Calu3 (cell line): Measurements from ENCODE around the gene AVPR1A. TPM values are rescaled to one million over a fixed set of nuclear protein-coding genes. Genes with fewer than 3 reads are reported as not detected.

Experiments
- BruUV-seq: library from RNA; stranded (reverse); fragments of 400-500 nt; replicated peaks from 2 replicates; lab custom pipeline; 2021; lab: Mats Ljungman, UMichigan
- CTCF ChIA-PET: fragments of 300-600 bp; sonication (Branson Sonifier 250); formaldehyde crosslinking; loops from one replicate; lab custom pipeline; 2022; ENCODE audit warnings: antibody characterized with exemption; lab: Charles Lee
- DNase-seq: peaks from one replicate; pipeline ENCODE4 v3.0.0; 2022
- H3K27ac Mint-ChIP-seq: one replicate; pipeline ENCODE4 v1.8.0; 2022; ENCODE audit warnings: mixed read lengths; ENCODE audit not compliant: unreplicated experiment
- H3K27me3 Mint-ChIP-seq: one replicate; pipeline ENCODE4 v1.8.0; 2022; ENCODE audit warnings: mixed read lengths; ENCODE audit not compliant: unreplicated experiment
- H3K36me3 Mint-ChIP-seq: one replicate; pipeline ENCODE4 v1.8.0; 2022; ENCODE audit warnings: mild to moderate bottlenecking, moderate library complexity, mixed read lengths; ENCODE audit not compliant: insufficient read depth, unreplicated experiment
- H3K4me1 Mint-ChIP-seq: one replicate; pipeline ENCODE4 v1.8.0; 2022; ENCODE audit warnings: mild to moderate bottlenecking, low read depth, mixed read lengths; ENCODE audit not compliant: unreplicated experiment
- H3K4me3 Mint-ChIP-seq: one replicate; pipeline ENCODE4 v1.8.0; 2022; ENCODE audit warnings: mild to moderate bottlenecking, low read depth, moderate library complexity, mixed read lengths; ENCODE audit not compliant: unreplicated experiment
- H3K9me3 Mint-ChIP-seq: one replicate; pipeline ENCODE4 v1.8.0; 2022; ENCODE audit warnings: low read depth, mixed read lengths; ENCODE audit not compliant: unreplicated experiment
- intact Hi-C: fragments of 100-400 bp; cut with micrococcal nuclease; formaldehyde crosslinking; loops from one replicate; pipeline ENCODE4 v1.10.0; 2022; ENCODE audit not compliant: unreplicated experiment
- total RNA-seq: library from RNA; stranded (reverse); gene quantifications from 2 replicates; pipeline ENCODE4 v1.2.3, GENCODE V29; 2022
- TF ChIP-seq, protein P1 (sequence below): fragments of 200-600 bp; IDR thresholded peaks from one replicate; pipeline ENCODE4 v1.8.0; 2022; ENCODE audit warnings: antibody characterized with exemption; ENCODE audit not compliant: unreplicated experiment

Gene AVPR1A
- total RNA-seq, 1 experiment from 2014 or later: 0.66 TPM

DNA sequence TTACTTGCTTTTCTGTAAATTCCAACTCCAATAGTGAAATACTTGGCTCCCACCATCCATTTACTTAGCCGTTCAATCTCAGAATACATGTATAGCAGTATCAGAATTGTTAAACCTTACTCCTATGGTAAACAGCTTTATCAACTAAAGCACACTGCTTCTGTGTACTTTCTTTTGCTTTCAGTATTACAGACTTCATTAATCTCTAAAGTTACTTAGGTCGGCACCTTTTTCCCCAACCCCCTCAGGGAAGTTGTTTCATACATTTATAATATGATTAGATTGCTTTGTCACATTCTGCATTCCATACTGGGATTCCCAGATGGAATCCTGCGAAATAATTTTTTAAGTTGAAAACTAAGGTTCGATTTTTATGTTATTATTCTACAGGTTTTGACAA, 12.5 kb downstream of the AVPR1A start:
- peaks cover 17% of the 10 kb centered on the region for H3K27me3 Mint-ChIP-seq
- H3K36me3 Mint-ChIP-seq: no peaks in the 10 kb centered on the region
- no peak overlapping the region for H3K27ac Mint-ChIP-seq
- DNase-seq: no peak
- BruUV-seq: no TSS peak
- intact Hi-C loops: no loop called here
- H3K4me3 Mint-ChIP-seq: no peak overlapping the region
- TF ChIP-seq, protein P1, sequence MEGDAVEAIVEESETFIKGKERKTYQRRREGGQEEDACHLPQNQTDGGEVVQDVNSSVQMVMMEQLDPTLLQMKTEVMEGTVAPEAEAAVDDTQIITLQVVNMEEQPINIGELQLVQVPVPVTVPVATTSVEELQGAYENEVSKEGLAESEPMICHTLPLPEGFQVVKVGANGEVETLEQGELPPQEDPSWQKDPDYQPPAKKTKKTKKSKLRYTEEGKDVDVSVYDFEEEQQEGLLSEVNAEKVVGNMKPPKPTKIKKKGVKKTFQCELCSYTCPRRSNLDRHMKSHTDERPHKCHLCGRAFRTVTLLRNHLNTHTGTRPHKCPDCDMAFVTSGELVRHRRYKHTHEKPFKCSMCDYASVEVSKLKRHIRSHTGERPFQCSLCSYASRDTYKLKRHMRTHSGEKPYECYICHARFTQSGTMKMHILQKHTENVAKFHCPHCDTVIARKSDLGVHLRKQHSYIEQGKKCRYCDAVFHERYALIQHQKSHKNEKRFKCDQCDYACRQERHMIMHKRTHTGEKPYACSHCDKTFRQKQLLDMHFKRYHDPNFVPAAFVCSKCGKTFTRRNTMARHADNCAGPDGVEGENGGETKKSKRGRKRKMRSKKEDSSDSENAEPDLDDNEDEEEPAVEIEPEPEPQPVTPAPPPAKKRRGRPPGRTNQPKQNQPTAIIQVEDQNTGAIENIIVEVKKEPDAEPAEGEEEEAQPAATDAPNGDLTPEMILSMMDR: no peak
- no peaks in the 10 kb centered on the region for H3K4me1 Mint-ChIP-seq
- no peaks in the 10 kb centered on the region for H3K9me3 Mint-ChIP-seq
- CTCF ChIA-PET: no interaction called here

DNA sequence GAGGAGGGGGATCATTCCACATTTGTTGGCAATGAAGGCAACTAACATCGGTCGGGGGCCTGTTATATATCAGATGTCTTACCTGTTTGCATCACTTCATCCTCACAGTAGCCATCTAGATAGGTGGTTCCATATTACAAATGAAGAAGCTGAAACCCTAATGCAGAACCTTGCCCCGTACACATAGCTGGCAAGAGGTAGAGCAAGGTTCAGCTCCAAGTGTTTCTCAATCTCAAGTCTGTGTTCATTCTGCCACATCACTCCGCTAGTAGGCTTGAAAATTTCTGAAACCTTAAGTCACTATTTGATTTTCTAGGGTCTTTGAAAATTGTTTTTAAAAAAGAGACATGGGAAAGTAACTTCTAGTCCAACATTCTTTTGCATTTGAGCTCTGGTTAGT, 17.0 kb downstream of the AVPR1A start:
- H3K27me3 Mint-ChIP-seq: peaks cover 17% of the 10 kb centered on the region
- H3K27ac Mint-ChIP-seq: no peak overlapping the region
- no peaks in the 10 kb centered on the region for H3K9me3 Mint-ChIP-seq
- no peaks in the 10 kb centered on the region for H3K36me3 Mint-ChIP-seq
- no TSS peak for BruUV-seq
- H3K4me1 Mint-ChIP-seq: no peaks in the 10 kb centered on the region
- no peak for DNase-seq
- TF ChIP-seq, protein P1: no peak
- CTCF ChIA-PET: no interaction called here
- H3K4me3 Mint-ChIP-seq: no peak overlapping the region
- intact Hi-C loops: no loop called here

DNA sequence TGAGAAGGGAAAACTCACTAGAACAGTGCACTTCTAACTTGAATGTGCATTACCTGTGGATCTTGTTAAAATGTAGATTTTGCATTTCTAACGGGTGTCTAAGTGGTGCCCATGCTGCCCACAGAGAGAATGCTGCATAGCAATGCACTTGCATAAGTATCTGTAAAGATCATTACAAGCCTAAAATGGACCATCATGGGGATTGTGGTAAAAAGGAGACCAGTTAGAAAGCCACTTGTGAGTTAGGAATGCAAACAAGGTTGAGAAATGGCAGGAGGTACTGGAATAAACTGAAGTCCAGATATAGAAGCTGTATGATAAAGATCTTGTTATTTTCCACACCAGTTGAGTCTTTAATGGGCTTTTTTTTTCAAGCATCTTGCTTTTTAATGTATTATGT, 18.8 kb downstream of the AVPR1A start:
- CTCF ChIA-PET: no interaction called here

DNA sequence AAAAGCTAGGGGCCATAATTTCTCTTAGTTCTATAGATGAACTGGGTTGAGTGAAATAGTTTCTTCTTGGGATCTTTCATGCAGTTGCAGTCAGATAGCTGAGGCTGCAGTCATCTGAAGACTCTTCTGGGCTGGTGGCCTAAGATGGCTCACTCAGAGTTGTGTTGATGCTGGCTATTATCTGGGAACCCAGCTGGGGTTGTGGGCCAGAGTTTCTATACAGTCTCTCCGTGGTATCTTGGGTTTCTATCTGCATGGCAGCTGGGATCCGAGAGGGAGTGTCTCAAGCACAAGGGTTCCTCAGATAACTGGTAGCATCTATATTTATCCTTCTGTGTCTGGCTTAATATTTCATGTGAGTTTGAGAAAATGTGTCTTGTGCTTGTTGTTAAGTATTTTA, 21.1 kb downstream of the AVPR1A start:
- H3K27ac Mint-ChIP-seq: no peak overlapping the region
- intact Hi-C loops: no loop called here

More for the DNA sequence above, 18.8 kb downstream of the AVPR1A start:
- no peak for DNase-seq
- no peaks in the 10 kb centered on the region for H3K4me1 Mint-ChIP-seq
- H3K27me3 Mint-ChIP-seq: no peaks in the 10 kb centered on the region
- no peaks in the 10 kb centered on the region for H3K36me3 Mint-ChIP-seq
- no TSS peak for BruUV-seq
- no peaks in the 10 kb centered on the region for H3K9me3 Mint-ChIP-seq
- H3K4me3 Mint-ChIP-seq: no peak overlapping the region
- intact Hi-C loops: no loop called here
- TF ChIP-seq, protein P1: no peak
- H3K27ac Mint-ChIP-seq: no peak overlapping the region

More for the DNA sequence above, 21.1 kb downstream of the AVPR1A start:
- H3K4me1 Mint-ChIP-seq: no peaks in the 10 kb centered on the region
- no peaks in the 10 kb centered on the region for H3K9me3 Mint-ChIP-seq
- BruUV-seq: no TSS peak
- CTCF ChIA-PET: interaction anchor here (0.7 kb wide), 2 partner anchors 83 to 530 kb away, joined by 3 read pairs; no protein-coding TSS in a partner anchor
- no peaks in the 10 kb centered on the region for H3K27me3 Mint-ChIP-seq
- DNase-seq: no peak
- no peak overlapping the region for H3K4me3 Mint-ChIP-seq
- H3K36me3 Mint-ChIP-seq: no peaks in the 10 kb centered on the region
- TF ChIP-seq, protein P1: no peak
